Esophagus muscularis mucosa (tissue), 3 donors: ENCODE results near the gene CTU2.

Source experiments
- EP300 ChIP-seq: sonication (generic); formaldehyde crosslinking; IDR thresholded peaks from one replicate; pipeline ENCODE4 v1.6.1; 2017; ENCODE audit warnings: antibody characterized with exemption
- TF ChIP-seq, protein P1 (sequence below), 3 experiments: fragments of 200-600 bp in 2 of 3; fragments of 450-650 bp in 1 of 3; sonication (generic) in 2 of 3; IDR thresholded peaks; one replicate each; pipeline ENCODE4 v1.5.1; 2017 to 2019; ENCODE audit warnings: antibody characterized with exemption in 3 of 3, mild to moderate bottlenecking in 2 of 3, moderate library complexity in 1 of 3

DNA sequence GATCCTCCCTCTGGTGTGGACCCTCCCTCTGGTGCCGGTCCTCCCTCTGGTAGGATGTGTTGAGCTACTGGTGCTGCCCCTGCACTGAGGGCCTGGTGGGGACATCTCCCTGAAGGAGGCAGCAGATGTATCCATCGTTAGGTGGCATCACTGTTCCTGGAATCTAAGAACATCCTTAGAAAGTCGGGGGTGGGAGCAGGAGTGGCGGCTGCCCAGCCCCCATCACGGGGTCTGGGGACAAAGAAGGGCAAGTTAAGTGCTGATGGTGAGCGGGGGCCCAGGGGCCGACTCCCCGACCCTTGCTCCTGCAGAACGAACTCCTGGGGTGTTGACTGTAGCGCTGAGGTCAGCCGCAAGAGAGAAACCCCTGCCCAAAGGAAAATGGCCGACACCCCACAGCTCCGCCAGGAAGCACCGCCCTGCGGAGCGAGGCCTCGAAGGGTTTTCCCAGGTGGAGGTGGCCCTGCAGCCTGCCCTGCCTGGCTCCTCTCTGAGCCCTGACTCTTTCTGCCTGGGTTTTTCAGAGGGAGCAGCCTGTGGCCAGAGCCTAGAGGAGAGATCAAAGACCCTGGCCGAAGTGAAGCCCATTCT, 5.5 kb downstream of the CTU2 start:
- TF ChIP-seq, protein P1, sequence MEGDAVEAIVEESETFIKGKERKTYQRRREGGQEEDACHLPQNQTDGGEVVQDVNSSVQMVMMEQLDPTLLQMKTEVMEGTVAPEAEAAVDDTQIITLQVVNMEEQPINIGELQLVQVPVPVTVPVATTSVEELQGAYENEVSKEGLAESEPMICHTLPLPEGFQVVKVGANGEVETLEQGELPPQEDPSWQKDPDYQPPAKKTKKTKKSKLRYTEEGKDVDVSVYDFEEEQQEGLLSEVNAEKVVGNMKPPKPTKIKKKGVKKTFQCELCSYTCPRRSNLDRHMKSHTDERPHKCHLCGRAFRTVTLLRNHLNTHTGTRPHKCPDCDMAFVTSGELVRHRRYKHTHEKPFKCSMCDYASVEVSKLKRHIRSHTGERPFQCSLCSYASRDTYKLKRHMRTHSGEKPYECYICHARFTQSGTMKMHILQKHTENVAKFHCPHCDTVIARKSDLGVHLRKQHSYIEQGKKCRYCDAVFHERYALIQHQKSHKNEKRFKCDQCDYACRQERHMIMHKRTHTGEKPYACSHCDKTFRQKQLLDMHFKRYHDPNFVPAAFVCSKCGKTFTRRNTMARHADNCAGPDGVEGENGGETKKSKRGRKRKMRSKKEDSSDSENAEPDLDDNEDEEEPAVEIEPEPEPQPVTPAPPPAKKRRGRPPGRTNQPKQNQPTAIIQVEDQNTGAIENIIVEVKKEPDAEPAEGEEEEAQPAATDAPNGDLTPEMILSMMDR (IDR thresholded peaks at IDR 0.05) = no peak
- TF ChIP-seq EP300 = no peak
